HepG2 (cell line): Measurements from ENCODE around the gene GNG5. TPM values are rescaled to one million over a fixed set of nuclear protein-coding genes. Genes with fewer than 3 reads are reported as not detected.

Experiments used
- ELF3 ChIP-seq: IDR thresholded peaks from 2 replicates; pipeline ENCODE4 v1.6.1; 2016; ENCODE audit warnings: missing genetic modification reagents, missing compliant biosample characterization
- GABPA ChIP-seq, 2 experiments: IDR thresholded peaks; 2 replicates each; pipeline ENCODE4 v1.6.1; 2011 to 2016; ENCODE audit warnings: low read depth in 2 of 2, low read length in 1 of 2, missing biosample characterization in 1 of 2, missing genetic modification characterization in 1 of 2
- MATR3 ChIP-seq: sonication (generic); formaldehyde crosslinking; IDR thresholded peaks from 2 replicates; pipeline ENCODE4 v1.4.0; 2020; ENCODE audit warnings: missing genetic modification reagents
- MEF2D ChIP-seq: sonication (generic); formaldehyde crosslinking; IDR thresholded peaks from 2 replicates; pipeline ENCODE4 v1.5.1; 2020; ENCODE audit warnings: mild to moderate bottlenecking, missing genetic modification reagents
- MXD4 ChIP-seq: IDR thresholded peaks from 2 replicates; pipeline ENCODE4 v1.6.1; 2016; ENCODE audit warnings: mild to moderate bottlenecking, missing biosample characterization, missing genetic modification reagents
- PRDM4 ChIP-seq: sonication (generic); formaldehyde crosslinking; IDR thresholded peaks from 2 replicates; pipeline ENCODE4 v1.9.0; 2021; ENCODE audit warnings: missing genetic modification reagents, borderline replicate concordance
- SKIL ChIP-seq: sonication (generic); formaldehyde crosslinking; IDR thresholded peaks from 2 replicates; pipeline ENCODE4 v1.8.0; 2022; ENCODE audit warnings: missing genetic modification reagents, mild to moderate bottlenecking, moderate library complexity, borderline replicate concordance
- SRSF9 ChIP-seq: fragments of 200-400 bp; formaldehyde crosslinking; IDR thresholded peaks from 2 replicates; pipeline ENCODE4 v1.6.1; 2018; ENCODE audit warnings: borderline replicate concordance, mild to moderate bottlenecking, low read depth, low read length; ENCODE audit not compliant: insufficient read depth, poor library complexity, severe bottlenecking
- STAG1 ChIP-seq: sonication (generic); formaldehyde crosslinking; IDR thresholded peaks from 2 replicates; pipeline ENCODE4 v1.4.0; 2020; ENCODE audit warnings: missing genetic modification reagents
- TCF12 ChIP-seq, 2 experiments: fragments of 450-650 bp in 1 of 2; sonication (generic) in 1 of 2; formaldehyde crosslinking in 1 of 2; IDR thresholded peaks; 2 replicates each; pipeline versions ENCODE4 v1.6.1 to v1.8.0; 2017 to 2022; ENCODE audit warnings: antibody characterized with exemption in 1 of 2, mild to moderate bottlenecking in 1 of 2, missing genetic modification reagents in 1 of 2, moderate library complexity in 1 of 2
- ZBTB7B ChIP-seq: sonication (generic); formaldehyde crosslinking; IDR thresholded peaks from 2 replicates; pipeline ENCODE4 v1.4.0; 2020; ENCODE audit warnings: missing genetic modification reagents
- ZC3H4 ChIP-seq: sonication (generic); formaldehyde crosslinking; IDR thresholded peaks from 2 replicates; pipeline ENCODE4 v1.4.0; 2020; ENCODE audit warnings: missing genetic modification reagents, borderline replicate concordance
- ZNF230 ChIP-seq: sonication (generic); formaldehyde crosslinking; IDR thresholded peaks from 2 replicates; pipeline ENCODE4 v1.4.0; 2020; ENCODE audit warnings: mild to moderate bottlenecking, missing genetic modification reagents
- ZNF772 ChIP-seq: sonication (generic); formaldehyde crosslinking; IDR thresholded peaks from 2 replicates; pipeline ENCODE4 v1.5.0; 2020; ENCODE audit warnings: mild to moderate bottlenecking, missing genetic modification reagents
- polyA plus RNA-seq, 8 experiments: library from polyadenylated mRNA; depleted of rRNA in 3 of 8; stranded (reverse) in 7 of 8; unstranded in 1 of 8; fragments of >200 nt; fragmentation: Illumina TruSeq in 4 of 8; extraction: Trizol in 4 of 8; gene quantifications; 2 replicates each; pipeline versions ENCODE4 v1.2.1 to v1.2.3, GENCODE V29; 2011 to 2016; ENCODE audit warnings: low read depth in 4 of 8, missing spikeins in 1 of 8, mixed read lengths in 1 of 8; ENCODE audit not compliant: insufficient read depth in 1 of 8
- total RNA-seq, 5 experiments: library from RNA; depleted of rRNA; stranded (reverse); fragments of >200 nt; fragmentation: Illumina TruSeq; extraction: Trizol; gene quantifications; 2 replicates each; pipeline ENCODE4 v1.2.3, GENCODE V29; 2016; ENCODE audit warnings: low read depth in 1 of 5
- TF ChIP-seq, protein P1 (sequence below): IDR thresholded peaks from 2 replicates; pipeline ENCODE4 v1.6.1; 2016; ENCODE audit warnings: missing compliant biosample characterization, missing genetic modification reagents, borderline replicate concordance
- TF ChIP-seq, protein P2 (sequence below): sonication (generic); formaldehyde crosslinking; IDR thresholded peaks from 2 replicates; pipeline ENCODE4 v1.8.1; 2023; ENCODE audit warnings: missing genetic modification reagents, mild to moderate bottlenecking, borderline replicate concordance
- TF ChIP-seq, protein P3 (sequence below): sonication (generic); formaldehyde crosslinking; IDR thresholded peaks from 2 replicates; pipeline ENCODE4 v1.8.0; 2022; ENCODE audit warnings: mild to moderate bottlenecking, missing genetic modification reagents, borderline replicate concordance
- TF ChIP-seq, protein P4 (sequence below): sonication (generic); formaldehyde crosslinking; IDR thresholded peaks from 2 replicates; pipeline ENCODE4 v1.4.0; 2020; ENCODE audit warnings: mild to moderate bottlenecking, low read depth, missing genetic modification reagents

The GNG5 gene
- total and polyA plus RNA-seq, 2 of the 13 experiments (the other 11 are each of a cell fraction or from before 2014, with no cell fraction given): 103 to 137 TPM

DNA sequence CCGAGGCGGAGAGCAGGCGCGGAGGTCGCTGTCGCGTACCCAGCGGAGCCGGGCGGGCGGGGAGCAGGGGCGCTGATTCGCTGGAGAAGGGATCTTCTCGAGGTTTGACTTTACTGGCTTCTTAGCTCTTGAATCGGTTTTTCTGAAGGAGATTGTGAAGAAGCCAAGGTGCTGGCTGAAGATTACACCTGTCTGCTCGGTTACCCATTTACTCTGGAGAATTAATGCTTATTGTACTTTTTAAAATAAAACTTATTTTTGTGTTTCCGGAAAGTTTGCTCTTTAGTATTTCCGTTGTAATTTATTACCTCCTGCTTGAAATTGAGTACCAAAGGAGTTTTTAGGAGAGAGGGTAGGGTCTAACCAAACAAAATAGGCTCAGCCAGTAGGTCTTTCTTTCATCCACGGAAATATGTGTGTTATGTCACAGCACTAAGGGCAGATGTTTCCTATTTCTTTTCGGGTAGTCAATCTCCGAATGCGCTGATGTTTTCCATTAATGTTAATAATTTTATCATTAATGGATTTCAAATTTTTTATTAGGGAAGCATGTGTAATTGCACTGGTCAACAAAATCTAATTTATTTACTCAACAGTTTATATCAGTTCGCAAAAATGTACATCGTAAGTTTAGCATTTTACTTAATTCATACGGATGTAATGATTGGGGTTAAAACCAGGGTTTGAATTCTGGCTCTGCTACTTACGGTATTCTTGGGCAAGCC, 510 bp upstream of the GNG5 start (continued):
- TF ChIP-seq, protein P1, sequence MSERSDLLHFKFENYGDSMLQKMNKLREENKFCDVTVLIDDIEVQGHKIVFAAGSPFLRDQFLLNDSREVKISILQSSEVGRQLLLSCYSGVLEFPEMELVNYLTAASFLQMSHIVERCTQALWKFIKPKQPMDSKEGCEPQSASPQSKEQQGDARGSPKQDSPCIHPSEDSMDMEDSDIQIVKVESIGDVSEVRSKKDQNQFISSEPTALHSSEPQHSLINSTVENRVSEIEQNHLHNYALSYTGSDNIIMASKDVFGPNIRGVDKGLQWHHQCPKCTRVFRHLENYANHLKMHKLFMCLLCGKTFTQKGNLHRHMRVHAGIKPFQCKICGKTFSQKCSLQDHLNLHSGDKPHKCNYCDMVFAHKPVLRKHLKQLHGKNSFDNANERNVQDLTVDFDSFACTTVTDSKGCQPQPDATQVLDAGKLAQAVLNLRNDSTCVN (CRISPR knock-in tag): no peak
- TF ChIP-seq STAG1 (CRISPR knock-in tag) (no peak), SKIL (CRISPR knock-in tag) (no peak), MEF2D (CRISPR knock-in tag) (no peak), ZNF772 (CRISPR knock-in tag) (no peak), ZBTB7B (no peak), GABPA (IDR thresholded peaks at IDR 0.05; ENCODE audit: low read depth, low read length) (no peak), GABPA (CRISPR knock-in tag; IDR thresholded peaks at IDR 0.05; ENCODE audit: low read depth) (0 out of 2 replicates have a peak, but pooled peaks have one; percentile 10), SRSF9 (no peak), MXD4 (CRISPR knock-in tag) (no peak; the same call in 1 of the 2 replicates), PRDM4 (no peak), TCF12 (IDR thresholded peaks at IDR 0.05) (no peak), TCF12 (CRISPR knock-in tag; IDR thresholded peaks at IDR 0.05) (0 out of 2 replicates have a peak, but pooled peaks have one; percentile 4), ZC3H4 (CRISPR knock-in tag) (no peak), ZNF230 (CRISPR knock-in tag) (no peak), ELF3 (CRISPR knock-in tag) (no peak), MATR3 (no peak)
- TF ChIP-seq, protein P2, sequence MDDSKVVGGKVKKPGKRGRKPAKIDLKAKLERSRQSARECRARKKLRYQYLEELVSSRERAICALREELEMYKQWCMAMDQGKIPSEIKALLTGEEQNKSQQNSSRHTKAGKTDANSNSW (CRISPR knock-in tag): no peak
- TF ChIP-seq, protein P3, sequence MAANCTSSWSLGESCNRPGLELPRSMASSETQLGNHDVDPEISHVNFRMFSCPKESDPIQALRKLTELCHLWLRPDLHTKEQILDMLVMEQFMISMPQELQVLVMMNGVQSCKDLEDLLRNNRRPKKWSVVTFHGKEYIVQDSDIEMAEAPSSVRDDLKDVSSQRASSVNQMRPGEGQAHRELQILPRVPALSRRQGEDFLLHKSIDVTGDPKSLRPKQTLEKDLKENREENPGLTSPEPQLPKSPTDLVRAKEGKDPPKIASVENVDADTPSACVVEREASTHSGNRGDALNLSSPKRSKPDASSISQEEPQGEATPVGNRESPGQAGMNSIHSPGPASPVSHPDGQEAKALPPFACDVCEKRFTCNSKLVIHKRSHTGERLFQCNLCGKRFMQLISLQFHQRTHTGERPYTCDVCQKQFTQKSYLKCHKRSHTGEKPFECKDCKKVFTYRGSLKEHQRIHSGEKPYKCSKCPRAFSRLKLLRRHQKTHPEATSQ (CRISPR knock-in tag): peak; percentile 28; the same call in 1 of the 2 replicates
- TF ChIP-seq, protein P4, sequence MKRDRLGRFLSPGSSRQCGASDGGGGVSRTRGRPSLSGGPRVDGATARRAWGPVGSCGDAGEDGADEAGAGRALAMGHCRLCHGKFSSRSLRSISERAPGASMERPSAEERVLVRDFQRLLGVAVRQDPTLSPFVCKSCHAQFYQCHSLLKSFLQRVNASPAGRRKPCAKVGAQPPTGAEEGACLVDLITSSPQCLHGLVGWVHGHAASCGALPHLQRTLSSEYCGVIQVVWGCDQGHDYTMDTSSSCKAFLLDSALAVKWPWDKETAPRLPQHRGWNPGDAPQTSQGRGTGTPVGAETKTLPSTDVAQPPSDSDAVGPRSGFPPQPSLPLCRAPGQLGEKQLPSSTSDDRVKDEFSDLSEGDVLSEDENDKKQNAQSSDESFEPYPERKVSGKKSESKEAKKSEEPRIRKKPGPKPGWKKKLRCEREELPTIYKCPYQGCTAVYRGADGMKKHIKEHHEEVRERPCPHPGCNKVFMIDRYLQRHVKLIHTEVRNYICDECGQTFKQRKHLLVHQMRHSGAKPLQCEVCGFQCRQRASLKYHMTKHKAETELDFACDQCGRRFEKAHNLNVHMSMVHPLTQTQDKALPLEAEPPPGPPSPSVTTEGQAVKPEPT (CRISPR knock-in tag): no peak
